Ishikawa (cell line): Measurements from ENCODE around the gene FAM216B.

ENCODE experiments used
- EP300 ChIP-seq: IDR thresholded peaks from 2 replicates; pipeline ENCODE4 v1.6.1; 2012; ENCODE audit warnings: borderline replicate concordance
- RAD21 ChIP-seq: IDR thresholded peaks from 2 replicates; pipeline ENCODE4 v1.6.1; 2012; ENCODE audit warnings: low read depth
- TAF1 ChIP-seq: IDR thresholded peaks from 2 replicates; pipeline ENCODE4 v1.6.1; 2012; ENCODE audit warnings: low read depth, mild to moderate bottlenecking
- USF1 ChIP-seq: IDR thresholded peaks from 2 replicates; pipeline ENCODE4 v1.6.1; 2012

- TF ChIP-seq EP300 = no peak
- TF ChIP-seq USF1 = no peak
- no peak for TF ChIP-seq TAF1
- TF ChIP-seq RAD21 = no peak
Measured at GRCh38 chr13:42762917-42763316, 18.5 kb upstream of the FAM216B start.
